Neural crest cell (in vitro differentiated cells): ENCODE results near the gene NUDT3. TPM values are rescaled to one million over a fixed set of nuclear protein-coding genes. Genes with fewer than 3 reads are reported as not detected.
A peak's percentile ranks its signal among the peaks of the same experiment; 100 is the strongest.

Source experiments
- DNase-seq: peaks from one replicate; pipeline ENCODE4 v3.0.0; 2021; ENCODE audit warnings: low read depth, mixed read lengths, low spot score
- H3K27ac Mint-ChIP-seq: one replicate; pipeline ENCODE4 v1.8.0; 2021; ENCODE audit warnings: mild to moderate bottlenecking, mixed read lengths; ENCODE audit not compliant: unreplicated experiment
- H3K27me3 Mint-ChIP-seq: 2 replicates; pipeline ENCODE4 v1.8.0; 2021; ENCODE audit warnings: low read depth, mild to moderate bottlenecking, mixed read lengths
- H3K36me3 Mint-ChIP-seq: 2 replicates; pipeline ENCODE4 v1.8.0; 2021; ENCODE audit warnings: low read depth, mild to moderate bottlenecking, mixed read lengths
- H3K4me1 Mint-ChIP-seq: 2 replicates; pipeline ENCODE4 v1.8.0; 2021; ENCODE audit warnings: mixed read lengths
- H3K4me3 Mint-ChIP-seq: one replicate; pipeline ENCODE4 v1.8.0; 2021; ENCODE audit warnings: mild to moderate bottlenecking, mixed read lengths
- H3K9me3 Mint-ChIP-seq: 2 replicates; pipeline ENCODE4 v1.8.0; 2021; ENCODE audit warnings: mixed read lengths
- total RNA-seq: library from RNA; stranded (reverse); gene quantifications from 2 replicates; pipeline ENCODE4 v1.2.1, GENCODE V29; 2021
- TF ChIP-seq, protein P1 (sequence below): fragments of 200-600 bp; sonication (generic); conservative IDR thresholded peaks from 2 replicates; pipeline ENCODE4 v1.5.0; 2021; ENCODE audit warnings: antibody characterized with exemption, mild to moderate bottlenecking

Gene NUDT3
- total RNA-seq, 1 donor from 2014 or later = 47.5 TPM

DNA sequence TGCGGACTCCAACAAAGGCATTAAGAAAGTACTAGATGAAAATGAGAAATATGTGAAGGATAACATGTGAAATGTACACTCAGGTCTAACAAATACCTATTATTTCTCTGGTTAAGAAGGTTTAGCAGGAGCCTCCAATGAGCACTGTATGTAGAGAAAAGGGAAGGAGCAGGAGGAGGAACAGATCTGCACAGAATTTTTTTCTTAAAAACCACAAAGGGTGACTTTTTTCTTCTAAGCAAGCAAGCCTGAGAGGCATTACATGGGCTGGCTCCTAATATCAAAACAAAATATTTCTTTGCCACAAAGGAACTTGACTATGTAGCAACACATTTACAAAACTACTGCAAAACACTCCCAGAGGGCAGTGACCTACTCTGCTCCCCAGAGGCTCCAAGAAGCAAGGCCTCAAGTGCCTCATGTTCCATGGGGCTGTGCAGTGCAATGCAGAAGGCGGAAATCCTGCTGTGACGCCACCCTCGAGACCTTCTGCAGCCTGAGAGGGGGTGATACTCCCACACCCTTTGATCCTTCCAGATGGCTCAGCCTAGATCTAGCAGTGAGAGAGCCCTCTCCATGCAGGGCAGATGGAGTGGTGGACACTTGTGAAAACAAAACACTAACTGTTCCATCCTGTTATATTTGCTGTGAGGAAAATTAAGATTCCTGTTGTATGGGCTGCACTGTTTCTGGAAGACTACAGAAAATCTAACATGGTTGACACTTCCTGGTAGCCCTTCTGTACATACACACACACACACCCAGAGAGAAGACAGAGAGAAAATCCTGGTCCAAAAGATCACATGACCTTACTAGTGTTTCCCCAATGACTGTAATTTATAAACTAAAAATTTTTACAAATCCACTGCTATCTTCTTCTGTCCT is 107.7 kb downstream of the NUDT3 start:
- Mint-ChIP-seq H3K27ac (peak overlapping the region; percentile 74), H3K4me1 (peaks cover 53% of the 10 kb centered on the region), H3K36me3 (peaks cover 17% of the 10 kb centered on the region), H3K9me3 (no peaks in the 10 kb centered on the region), H3K27me3 (no peaks in the 10 kb centered on the region), H3K4me3 (peak overlapping the region; percentile 64)
- DNase-seq = peak; percentile 6
- TF ChIP-seq, protein P1, sequence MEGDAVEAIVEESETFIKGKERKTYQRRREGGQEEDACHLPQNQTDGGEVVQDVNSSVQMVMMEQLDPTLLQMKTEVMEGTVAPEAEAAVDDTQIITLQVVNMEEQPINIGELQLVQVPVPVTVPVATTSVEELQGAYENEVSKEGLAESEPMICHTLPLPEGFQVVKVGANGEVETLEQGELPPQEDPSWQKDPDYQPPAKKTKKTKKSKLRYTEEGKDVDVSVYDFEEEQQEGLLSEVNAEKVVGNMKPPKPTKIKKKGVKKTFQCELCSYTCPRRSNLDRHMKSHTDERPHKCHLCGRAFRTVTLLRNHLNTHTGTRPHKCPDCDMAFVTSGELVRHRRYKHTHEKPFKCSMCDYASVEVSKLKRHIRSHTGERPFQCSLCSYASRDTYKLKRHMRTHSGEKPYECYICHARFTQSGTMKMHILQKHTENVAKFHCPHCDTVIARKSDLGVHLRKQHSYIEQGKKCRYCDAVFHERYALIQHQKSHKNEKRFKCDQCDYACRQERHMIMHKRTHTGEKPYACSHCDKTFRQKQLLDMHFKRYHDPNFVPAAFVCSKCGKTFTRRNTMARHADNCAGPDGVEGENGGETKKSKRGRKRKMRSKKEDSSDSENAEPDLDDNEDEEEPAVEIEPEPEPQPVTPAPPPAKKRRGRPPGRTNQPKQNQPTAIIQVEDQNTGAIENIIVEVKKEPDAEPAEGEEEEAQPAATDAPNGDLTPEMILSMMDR = no peak

DNA sequence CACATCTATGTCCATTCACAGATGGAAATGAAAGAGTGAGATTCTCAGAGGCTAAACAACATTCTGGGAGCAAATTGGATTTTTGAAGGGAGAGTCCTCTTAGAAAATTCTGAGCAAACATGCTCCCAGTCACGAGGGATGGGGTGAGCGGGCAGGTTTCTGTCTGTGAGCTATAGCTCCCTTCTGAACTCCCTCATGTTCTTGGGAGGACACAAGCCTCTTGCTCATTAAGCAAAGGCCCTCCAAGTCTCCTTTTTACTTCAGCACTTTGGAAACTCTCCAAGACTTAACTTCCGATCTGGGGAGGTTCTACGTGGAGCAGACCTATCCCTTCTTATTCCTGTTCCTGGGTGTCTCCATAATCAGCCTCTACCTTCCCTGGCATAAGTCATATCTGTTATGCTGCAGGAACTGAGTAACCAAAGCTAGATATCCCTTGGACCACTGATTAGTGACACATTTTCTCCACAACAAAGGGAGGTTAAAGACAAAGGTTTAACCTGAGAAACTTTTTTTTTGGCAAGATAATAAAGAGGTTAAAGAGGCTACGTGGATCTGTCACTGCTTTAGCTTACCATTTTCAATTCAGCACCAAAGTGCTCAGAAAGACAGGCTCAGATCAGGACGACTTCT is 110.7 kb downstream of the NUDT3 start:
- DNase-seq = no peak
- no peaks in the 10 kb centered on the region for H3K27me3 Mint-ChIP-seq
- no peaks in the 10 kb centered on the region for H3K9me3 Mint-ChIP-seq
- no peak overlapping the region for H3K4me3 Mint-ChIP-seq
- no peak overlapping the region for H3K27ac Mint-ChIP-seq
- TF ChIP-seq, protein P1 = no peak
- H3K36me3 Mint-ChIP-seq = peaks cover 28% of the 10 kb centered on the region
- peaks cover 33% of the 10 kb centered on the region for H3K4me1 Mint-ChIP-seq

DNA sequence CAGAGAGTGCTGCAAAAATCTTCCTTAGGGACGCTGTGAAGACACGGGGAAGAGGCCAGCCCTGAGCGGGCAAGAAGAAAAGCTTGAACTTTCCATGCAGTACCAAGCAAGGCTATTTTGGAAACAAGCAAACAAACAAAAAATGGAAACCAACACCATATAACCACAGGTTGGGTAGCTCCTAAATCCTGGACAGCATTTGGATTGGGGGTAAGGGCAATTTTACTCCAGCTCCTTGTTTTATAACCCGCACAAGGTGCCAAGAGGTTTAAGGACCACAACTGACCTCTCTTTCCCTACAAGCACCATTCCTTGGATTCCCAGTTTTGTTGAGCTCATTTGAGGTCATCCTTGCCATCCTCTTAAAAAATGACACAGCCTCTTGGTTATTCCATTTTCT is 112.3 kb downstream of the NUDT3 start:
- H3K4me3 Mint-ChIP-seq = no peak overlapping the region
- peaks cover 19% of the 10 kb centered on the region for H3K4me1 Mint-ChIP-seq
- H3K27me3 Mint-ChIP-seq = no peaks in the 10 kb centered on the region
- DNase-seq = no peak
- H3K27ac Mint-ChIP-seq = no peak overlapping the region
- TF ChIP-seq, protein P1 = no peak
- H3K36me3 Mint-ChIP-seq = peaks cover 28% of the 10 kb centered on the region
- H3K9me3 Mint-ChIP-seq = no peaks in the 10 kb centered on the region

DNA sequence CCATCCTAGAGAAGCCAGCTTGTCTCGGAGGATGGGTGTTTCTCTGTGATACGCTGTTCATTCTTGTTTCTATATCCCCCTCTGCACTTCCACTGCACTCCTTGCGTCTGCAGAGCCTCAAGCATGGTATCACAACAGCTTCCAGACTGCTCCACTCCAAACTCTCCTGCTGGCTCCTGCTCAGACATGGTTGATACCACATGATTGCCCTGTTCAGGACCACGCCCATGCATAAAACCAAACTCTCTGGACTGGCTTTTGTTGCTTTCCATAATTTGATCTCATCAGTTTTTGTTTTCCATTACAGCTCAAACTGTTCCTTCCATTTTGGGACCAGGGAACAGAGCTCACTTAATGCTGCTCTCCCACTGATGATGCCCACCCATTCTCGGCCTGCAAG is 113.6 kb downstream of the NUDT3 start:
- no peak overlapping the region for H3K4me3 Mint-ChIP-seq
- H3K27me3 Mint-ChIP-seq = no peaks in the 10 kb centered on the region
- no peaks in the 10 kb centered on the region for H3K9me3 Mint-ChIP-seq
- H3K36me3 Mint-ChIP-seq = peaks cover 29% of the 10 kb centered on the region
- no peak overlapping the region for H3K27ac Mint-ChIP-seq
- H3K4me1 Mint-ChIP-seq = peaks cover 5% of the 10 kb centered on the region
- TF ChIP-seq, protein P1 = no peak
- no peak for DNase-seq

DNA sequence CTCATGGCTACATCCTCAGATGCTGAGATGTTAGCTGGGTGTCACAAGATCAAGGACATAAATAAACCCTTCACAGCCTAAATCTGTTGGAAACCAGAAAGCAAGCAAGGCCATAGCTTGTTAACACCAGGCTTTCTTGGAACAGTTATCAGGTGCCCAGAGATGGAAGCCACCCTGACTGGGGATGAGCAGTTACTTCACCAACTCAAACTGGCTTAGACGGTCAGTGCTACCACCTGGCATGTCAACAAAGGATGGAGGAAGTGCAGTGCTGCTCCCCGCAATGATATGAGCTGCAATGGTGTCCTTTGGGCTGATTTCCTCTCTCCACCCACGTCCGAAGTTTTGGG is 114.7 kb downstream of the NUDT3 start:
- Mint-ChIP-seq H3K27ac (no peak overlapping the region), H3K9me3 (no peaks in the 10 kb centered on the region), H3K4me3 (no peak overlapping the region), H3K27me3 (no peaks in the 10 kb centered on the region), H3K36me3 (peaks cover 28% of the 10 kb centered on the region), H3K4me1 (peaks cover 3% of the 10 kb centered on the region)
- no peak for DNase-seq
- TF ChIP-seq, protein P1 = no peak
